D341Med (cell line): ENCODE results near the gene TIMELESS.
"Not testable (repeated sequence)": the region's sequence is repeated elsewhere in the genome, so short reads cannot be mapped to it uniquely, and the experiment has no call there.

Experiments used
- DNase-seq: peaks from one replicate; pipeline ENCODE4 v3.0.0; 2012; ENCODE audit warnings: low spot score

TIMELESS gene

GRCh38 chr12:56408799-56409417 lies 40.3 kb downstream of the TIMELESS start:
- no peak for DNase-seq

- not testable (repeated sequence) for DNase-seq
Observed at GRCh38 chr12:56404227-56404626, 45.0 kb downstream of the TIMELESS start.

- DNase-seq: not testable (repeated sequence)
Observed at GRCh38 chr12:56401612-56402011, 47.6 kb downstream of the TIMELESS start.

GRCh38 chr12:56401125-56401524 lies 48.1 kb downstream of the TIMELESS start:
- not testable (repeated sequence) for DNase-seq

- DNase-seq: not testable (repeated sequence)
Observed at GRCh38 chr12:56399466-56399865, 49.8 kb downstream of the TIMELESS start.

GRCh38 chr12:56398324-56398723 lies 50.9 kb downstream of the TIMELESS start:
- DNase-seq: no peak

GRCh38 chr12:56392331-56392730 lies 56.9 kb downstream of the TIMELESS start:
- no peak for DNase-seq

- no peak for DNase-seq
Observed at GRCh38 chr12:56391721-56392120, 57.5 kb downstream of the TIMELESS start.

- no peak for DNase-seq
Observed at GRCh38 chr12:56389412-56389811, 59.8 kb downstream of the TIMELESS start.

GRCh38 chr12:56387152-56387736 lies 62.0 kb downstream of the TIMELESS start:
- no peak for DNase-seq

GRCh38 chr12:56385873-56386272 lies 63.4 kb downstream of the TIMELESS start:
- no peak for DNase-seq

- no peak for DNase-seq
Observed at GRCh38 chr12:56382611-56383010, 66.6 kb downstream of the TIMELESS start.

- DNase-seq: no peak
Observed at GRCh38 chr12:56377989-56378316, 71.3 kb downstream of the TIMELESS start.

GRCh38 chr12:56377310-56377988 lies 71.8 kb downstream of the TIMELESS start:
- DNase-seq: no peak

GRCh38 chr12:56375598-56376434 lies 73.4 kb downstream of the TIMELESS start:
- DNase-seq: no peak

- DNase-seq: no peak
Observed at GRCh38 chr12:56374726-56375597, 74.3 kb downstream of the TIMELESS start.

- no peak for DNase-seq
Observed at GRCh38 chr12:56373515-56373914, 75.7 kb downstream of the TIMELESS start.

- no peak for DNase-seq
Observed at GRCh38 chr12:56366948-56367347, 82.3 kb downstream of the TIMELESS start.
